Parathyroid adenoma (tissue), 2 donors: Measurements from ENCODE around the gene HPS5.

Experiments used
- H2AFZ ChIP-seq: fragments of 300-600 bp; sonication (generic); one replicate; pipeline ENCODE4 v1.7.0; 2017; ENCODE audit warnings: antibody characterized with exemption, mild to moderate bottlenecking
- H3K27ac ChIP-seq: fragments of 300-600 bp; sonication (generic); one replicate; pipeline ENCODE4 v1.7.0; 2017
- H3K27me3 ChIP-seq: fragments of 300-600 bp; sonication (generic); one replicate; pipeline ENCODE4 v1.7.0; 2017; ENCODE audit warnings: low read length; ENCODE audit not compliant: control insufficient read depth, insufficient read depth
- H3K36me3 ChIP-seq: fragments of 300-600 bp; sonication (generic); one replicate; pipeline ENCODE4 v1.7.0; 2017; ENCODE audit warnings: low read length; ENCODE audit not compliant: control insufficient read depth, insufficient read depth
- H3K4me1 ChIP-seq: fragments of 300-600 bp; sonication (generic); one replicate; pipeline ENCODE4 v1.7.0; 2017; ENCODE audit warnings: control low read depth
- H3K4me2 ChIP-seq: fragments of 300-600 bp; sonication (generic); one replicate; pipeline ENCODE4 v1.7.0; 2017; ENCODE audit warnings: low read length
- H3K4me3 ChIP-seq: fragments of 300-600 bp; sonication (generic); one replicate; pipeline ENCODE4 v1.7.0; 2017; ENCODE audit warnings: low read depth, low read length
- H3K79me2 ChIP-seq: fragments of 300-600 bp; sonication (generic); one replicate; pipeline ENCODE4 v1.7.0; 2017; ENCODE audit warnings: control low read depth
- H3K9ac ChIP-seq: fragments of 300-600 bp; sonication (generic); one replicate; pipeline ENCODE4 v1.7.0; 2017; ENCODE audit warnings: mild to moderate bottlenecking
- H3K9me3 ChIP-seq: fragments of 300-600 bp; sonication (generic); one replicate; pipeline ENCODE4 v1.7.0; 2017; ENCODE audit warnings: low read length; ENCODE audit not compliant: control insufficient read depth
- CTCF ChIP-seq: fragments of 300-600 bp; sonication (generic); IDR thresholded peaks from one replicate; pipeline ENCODE4 v1.7.0; 2017; ENCODE audit warnings: antibody characterized with exemption, mild to moderate bottlenecking
- donor health status: primary hyperparathyroidism.

HPS5 gene, protein sequence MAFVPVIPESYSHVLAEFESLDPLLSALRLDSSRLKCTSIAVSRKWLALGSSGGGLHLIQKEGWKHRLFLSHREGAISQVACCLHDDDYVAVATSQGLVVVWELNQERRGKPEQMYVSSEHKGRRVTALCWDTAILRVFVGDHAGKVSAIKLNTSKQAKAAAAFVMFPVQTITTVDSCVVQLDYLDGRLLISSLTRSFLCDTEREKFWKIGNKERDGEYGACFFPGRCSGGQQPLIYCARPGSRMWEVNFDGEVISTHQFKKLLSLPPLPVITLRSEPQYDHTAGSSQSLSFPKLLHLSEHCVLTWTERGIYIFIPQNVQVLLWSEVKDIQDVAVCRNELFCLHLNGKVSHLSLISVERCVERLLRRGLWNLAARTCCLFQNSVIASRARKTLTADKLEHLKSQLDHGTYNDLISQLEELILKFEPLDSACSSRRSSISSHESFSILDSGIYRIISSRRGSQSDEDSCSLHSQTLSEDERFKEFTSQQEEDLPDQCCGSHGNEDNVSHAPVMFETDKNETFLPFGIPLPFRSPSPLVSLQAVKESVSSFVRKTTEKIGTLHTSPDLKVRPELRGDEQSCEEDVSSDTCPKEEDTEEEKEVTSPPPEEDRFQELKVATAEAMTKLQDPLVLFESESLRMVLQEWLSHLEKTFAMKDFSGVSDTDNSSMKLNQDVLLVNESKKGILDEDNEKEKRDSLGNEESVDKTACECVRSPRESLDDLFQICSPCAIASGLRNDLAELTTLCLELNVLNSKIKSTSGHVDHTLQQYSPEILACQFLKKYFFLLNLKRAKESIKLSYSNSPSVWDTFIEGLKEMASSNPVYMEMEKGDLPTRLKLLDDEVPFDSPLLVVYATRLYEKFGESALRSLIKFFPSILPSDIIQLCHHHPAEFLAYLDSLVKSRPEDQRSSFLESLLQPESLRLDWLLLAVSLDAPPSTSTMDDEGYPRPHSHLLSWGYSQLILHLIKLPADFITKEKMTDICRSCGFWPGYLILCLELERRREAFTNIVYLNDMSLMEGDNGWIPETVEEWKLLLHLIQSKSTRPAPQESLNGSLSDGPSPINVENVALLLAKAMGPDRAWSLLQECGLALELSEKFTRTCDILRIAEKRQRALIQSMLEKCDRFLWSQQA

DNA sequence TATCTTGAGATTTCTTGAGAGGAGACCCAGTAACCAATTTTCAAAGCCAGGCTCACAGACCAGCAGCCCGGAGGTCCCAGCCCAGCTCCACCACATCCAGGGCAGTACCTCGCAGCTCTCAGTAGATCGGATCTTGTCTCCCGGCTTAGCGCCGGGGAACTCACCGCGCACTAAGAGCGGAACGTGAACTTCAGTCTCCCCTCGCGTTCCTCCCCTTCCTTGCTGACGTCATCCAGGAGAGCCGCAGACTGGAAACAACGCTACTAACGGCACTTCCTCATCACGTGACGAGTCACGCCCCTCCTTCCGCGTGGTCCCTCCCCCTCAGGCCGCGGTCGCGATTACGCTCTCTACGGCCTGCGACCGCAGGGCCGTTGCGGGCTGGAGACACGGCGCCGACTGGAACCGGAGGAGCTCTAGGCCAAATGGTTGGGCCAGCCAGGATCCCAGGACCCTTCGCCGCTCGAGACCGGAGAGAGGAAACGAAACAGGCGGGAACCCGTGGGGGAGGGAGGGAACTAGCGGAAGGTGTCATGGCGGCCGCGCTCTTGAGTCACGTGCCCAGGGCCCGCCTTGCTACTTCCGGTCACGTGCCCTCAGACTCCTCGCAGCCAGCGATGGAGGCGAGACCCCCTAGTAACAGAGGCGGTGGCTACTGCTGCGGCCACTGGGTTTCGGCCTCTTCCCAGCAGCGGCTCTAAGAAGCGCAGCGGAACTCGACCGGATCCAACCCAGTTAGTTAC, at the start of gene HPS5, which contains the start of gene GTF2H1:
HPS5 (minus strand) TSS at position 172 of the 743 bp plus-strand sequence. CDS start 4,282 bp downstream, outside the sequence.
GTF2H1 (plus strand) TSS at position 599 of the 743 bp plus-strand sequence. CDS start 10,508 bp downstream, outside the sequence.
- Histone ChIP-seq H3K27me3 (no peaks in the 10 kb centered on the region), H3K9me3 (no peaks in the 10 kb centered on the region), H3K36me3 (no peaks in the 10 kb centered on the region), H3K79me2 (peaks cover 19% of the 10 kb centered on the region), H3K4me1 (no peaks in the 10 kb centered on the region), H3K4me3 (peak within 1 kb of the TSS; percentile 95), H3K27ac (peak within 1 kb of the TSS; percentile 96), H3K9ac (peak within 1 kb of the TSS; percentile 57), H2AFZ (peak within 1 kb of the TSS; percentile 95), H3K4me2 (peak within 1 kb of the TSS; percentile 88)
- TF ChIP-seq CTCF: no peak

GRCh38 chr11:18371279-18371678, 49.3 kb upstream of the HPS5 start:
- no peak overlapping the region for H3K9ac ChIP-seq
- no peak overlapping the region for H2AFZ ChIP-seq
- no peak overlapping the region for H3K4me3 ChIP-seq
- H3K36me3 ChIP-seq: no peaks in the 10 kb centered on the region
- H3K27me3 ChIP-seq: no peaks in the 10 kb centered on the region
- H3K79me2 ChIP-seq: no peaks in the 10 kb centered on the region
- H3K27ac ChIP-seq: no peak overlapping the region
- no peak for TF ChIP-seq CTCF
- no peaks in the 10 kb centered on the region for H3K9me3 ChIP-seq
- H3K4me1 ChIP-seq: no peaks in the 10 kb centered on the region
- no peak overlapping the region for H3K4me2 ChIP-seq

DNA sequence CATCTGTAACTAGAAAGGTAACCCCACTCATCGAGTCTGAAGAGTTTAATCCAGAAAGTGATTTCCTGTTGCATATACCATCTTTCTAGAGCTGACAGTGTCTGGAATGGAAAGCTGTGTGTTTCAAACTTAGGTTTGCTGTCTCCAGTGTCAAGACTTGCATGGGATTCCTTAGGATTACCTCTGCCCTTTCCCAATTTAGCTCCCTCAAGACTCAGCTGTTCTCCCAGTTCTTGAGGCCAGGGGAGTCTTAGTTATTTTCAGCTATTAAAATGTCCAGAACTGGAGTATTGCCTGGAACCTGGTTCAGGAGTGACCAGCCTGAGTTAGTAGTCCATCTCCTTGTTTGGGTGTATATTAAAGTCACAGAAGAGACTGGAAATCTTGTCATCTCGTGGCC, 47.5 kb upstream of the HPS5 start:
- Histone ChIP-seq H2AFZ (no peak overlapping the region), H3K9ac (no peak overlapping the region), H3K27ac (no peak overlapping the region), H3K36me3 (no peaks in the 10 kb centered on the region), H3K27me3 (no peaks in the 10 kb centered on the region), H3K4me3 (no peak overlapping the region), H3K4me1 (no peaks in the 10 kb centered on the region), H3K79me2 (no peaks in the 10 kb centered on the region), H3K9me3 (no peaks in the 10 kb centered on the region), H3K4me2 (no peak overlapping the region)
- TF ChIP-seq CTCF: no peak

DNA sequence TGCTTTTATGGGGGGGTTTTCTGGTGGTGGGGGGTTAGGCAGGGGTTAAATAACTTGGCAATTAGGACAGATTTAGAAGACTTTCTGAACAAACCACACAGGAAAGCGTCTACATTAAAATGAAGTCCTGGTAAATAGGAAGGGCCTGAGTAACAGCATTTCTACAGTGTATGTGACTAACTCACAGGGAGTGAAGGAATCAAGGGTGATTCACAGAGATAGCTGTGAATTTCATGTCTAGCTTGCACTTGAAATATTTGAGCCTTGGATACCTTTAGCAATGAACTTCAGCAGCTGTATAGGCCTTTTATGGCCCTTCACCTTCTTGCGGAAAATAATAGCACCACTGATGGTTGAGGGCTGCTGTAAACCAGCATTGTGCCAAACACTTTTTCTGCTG, 46.3 kb upstream of the HPS5 start:
- Histone ChIP-seq H2AFZ (no peak overlapping the region), H3K4me2 (no peak overlapping the region), H3K79me2 (no peaks in the 10 kb centered on the region), H3K9ac (no peak overlapping the region), H3K4me1 (no peaks in the 10 kb centered on the region), H3K27me3 (no peaks in the 10 kb centered on the region), H3K36me3 (no peaks in the 10 kb centered on the region), H3K9me3 (no peaks in the 10 kb centered on the region), H3K4me3 (no peak overlapping the region), H3K27ac (no peak overlapping the region)
- no peak for TF ChIP-seq CTCF
